ENCODE results near the gene ARHGAP31. TPM values are rescaled to one million over a fixed set of nuclear protein-coding genes. Genes with fewer than 3 reads are reported as not detected.

ARHGAP31 gene, protein sequence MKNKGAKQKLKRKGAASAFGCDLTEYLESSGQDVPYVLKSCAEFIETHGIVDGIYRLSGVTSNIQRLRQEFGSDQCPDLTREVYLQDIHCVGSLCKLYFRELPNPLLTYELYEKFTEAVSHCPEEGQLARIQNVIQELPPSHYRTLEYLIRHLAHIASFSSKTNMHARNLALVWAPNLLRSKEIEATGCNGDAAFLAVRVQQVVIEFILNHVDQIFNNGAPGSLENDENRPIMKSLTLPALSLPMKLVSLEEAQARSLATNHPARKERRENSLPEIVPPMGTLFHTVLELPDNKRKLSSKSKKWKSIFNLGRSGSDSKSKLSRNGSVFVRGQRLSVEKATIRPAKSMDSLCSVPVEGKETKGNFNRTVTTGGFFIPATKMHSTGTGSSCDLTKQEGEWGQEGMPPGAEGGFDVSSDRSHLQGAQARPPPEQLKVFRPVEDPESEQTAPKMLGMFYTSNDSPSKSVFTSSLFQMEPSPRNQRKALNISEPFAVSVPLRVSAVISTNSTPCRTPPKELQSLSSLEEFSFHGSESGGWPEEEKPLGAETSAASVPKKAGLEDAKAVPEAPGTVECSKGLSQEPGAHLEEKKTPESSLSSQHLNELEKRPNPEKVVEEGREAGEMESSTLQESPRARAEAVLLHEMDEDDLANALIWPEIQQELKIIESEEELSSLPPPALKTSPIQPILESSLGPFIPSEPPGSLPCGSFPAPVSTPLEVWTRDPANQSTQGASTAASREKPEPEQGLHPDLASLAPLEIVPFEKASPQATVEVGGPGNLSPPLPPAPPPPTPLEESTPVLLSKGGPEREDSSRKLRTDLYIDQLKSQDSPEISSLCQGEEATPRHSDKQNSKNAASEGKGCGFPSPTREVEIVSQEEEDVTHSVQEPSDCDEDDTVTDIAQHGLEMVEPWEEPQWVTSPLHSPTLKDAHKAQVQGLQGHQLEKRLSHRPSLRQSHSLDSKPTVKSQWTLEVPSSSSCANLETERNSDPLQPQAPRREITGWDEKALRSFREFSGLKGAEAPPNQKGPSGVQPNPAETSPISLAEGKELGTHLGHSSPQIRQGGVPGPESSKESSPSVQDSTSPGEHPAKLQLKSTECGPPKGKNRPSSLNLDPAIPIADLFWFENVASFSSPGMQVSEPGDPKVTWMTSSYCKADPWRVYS (N-terminal part only)
- 75.4 and 89.5 TPM in 2 replicates for total RNA-seq

DNA sequence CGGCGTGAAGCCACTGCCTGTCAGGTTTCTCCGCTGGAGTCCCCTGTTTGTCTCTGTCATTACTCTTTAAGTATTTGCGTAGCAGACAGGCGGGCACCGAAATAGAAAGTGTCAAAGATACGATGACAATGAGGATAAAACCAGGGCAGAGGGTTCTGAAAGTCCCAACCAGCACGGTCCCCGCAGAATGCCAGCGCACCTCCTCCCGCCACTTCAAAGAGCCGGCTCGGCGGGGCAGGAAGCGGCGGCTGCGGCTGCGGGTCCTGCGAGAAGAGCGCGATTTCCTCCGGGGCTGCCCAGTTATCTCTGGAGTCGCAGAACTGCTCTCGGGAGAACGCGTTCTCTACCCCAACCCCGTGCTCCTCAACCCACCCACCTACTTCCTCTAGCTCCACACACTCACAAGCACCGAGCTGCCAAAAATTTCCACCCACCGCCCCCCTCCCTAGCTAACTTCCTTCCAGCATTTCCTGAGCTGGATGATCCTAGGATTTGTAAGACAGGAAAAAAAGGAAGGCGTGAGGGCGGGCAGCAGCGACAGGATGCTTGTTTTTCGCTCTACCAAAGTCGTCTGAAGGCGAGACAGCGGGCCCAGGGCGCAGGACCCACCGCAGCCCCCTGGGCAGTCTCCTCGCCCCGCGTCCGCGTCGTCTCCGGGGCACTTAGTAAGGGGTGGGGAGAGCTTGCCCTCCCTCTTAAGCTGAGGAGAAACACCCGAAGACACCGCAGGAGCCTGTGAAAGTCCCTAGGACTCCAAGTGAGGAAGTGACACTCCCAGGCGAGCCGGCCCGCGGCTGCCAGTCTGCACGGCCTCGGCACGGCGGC, at the start of gene ARHGAP31:
Gene ARHGAP31 (plus strand): TSS at position 513 of the 825 bp plus-strand sequence. CDS start 522 bp downstream, outside the sequence.

DNA sequence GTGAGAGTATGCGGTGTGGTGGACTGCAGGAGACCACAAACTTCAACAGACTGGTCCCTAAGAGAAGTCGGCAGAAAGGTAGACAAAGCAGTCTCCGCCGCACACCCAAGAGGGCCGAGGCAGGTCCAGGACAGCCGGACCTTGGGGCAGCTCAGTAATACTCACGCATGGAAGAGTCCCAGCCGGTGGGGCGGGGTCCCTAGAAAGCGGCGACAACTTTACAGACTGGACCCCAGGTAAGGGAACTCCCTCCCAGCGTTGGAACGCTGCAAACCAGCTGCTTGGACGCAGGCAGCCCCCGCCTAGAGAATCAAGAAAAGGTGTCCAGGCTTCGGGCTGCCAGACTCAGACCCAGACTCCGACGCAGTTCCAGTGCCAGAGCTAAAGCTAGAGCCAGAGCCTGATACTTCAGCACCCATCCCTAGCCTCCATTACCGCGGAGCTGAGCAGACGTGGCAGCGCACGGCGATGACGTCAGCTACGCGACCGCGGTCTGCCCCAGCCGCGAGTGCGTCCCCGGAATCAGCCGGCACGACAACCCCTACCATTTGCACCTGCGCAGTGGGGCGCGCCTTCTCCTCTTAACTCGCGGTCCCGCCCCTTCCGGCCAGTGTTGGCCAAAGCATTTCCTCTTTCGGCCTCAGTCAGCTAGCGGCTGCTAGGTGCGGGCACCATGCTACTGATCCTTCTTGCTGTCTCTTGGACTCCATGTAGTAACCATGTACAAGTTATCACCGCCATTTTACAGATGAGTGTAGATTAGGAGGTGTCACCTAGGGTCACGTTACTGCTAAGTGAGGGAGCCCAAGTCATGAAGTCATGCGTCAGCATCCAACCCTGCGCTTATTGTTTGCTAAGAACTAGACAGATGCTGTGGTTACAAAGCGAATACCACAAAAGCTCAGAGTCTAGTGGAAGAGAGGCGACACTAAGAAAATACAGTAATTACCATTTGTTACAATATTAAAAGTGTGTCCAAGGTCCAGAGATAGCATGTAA, 169.3 kb downstream of the ARHGAP31 start, which contains the start of gene TMEM39A:
Gene TMEM39A (minus strand): TSS at position 445 of the 999 bp plus-strand sequence. CDS start 1,541 bp downstream, outside the sequence.

Small RNAs within 50 kb of the gene (small RNA-seq; reads per million reads assigned to genes)
- gene RNU6-1127P, result not detected

Other genes starting within 250 kb of the ARHGAP31 start
- not detected in 2 replicates for gene TEX55, start 148.2 kb upstream of the ARHGAP31 start, total RNA-seq
- gene UPK1B, start 120.8 kb upstream of the ARHGAP31 start, total RNA-seq, result not detected in 2 replicates
- gene B4GALT4, start 53.5 kb upstream of the ARHGAP31 start, total RNA-seq, result 3.2 and 5.0 TPM in 2 replicates
- gene TMEM39A, start 169.2 kb downstream of the ARHGAP31 start, total RNA-seq, result 41.5 and 45.4 TPM in 2 replicates
- 20.3 and 21.7 TPM in 2 replicates for gene POGLUT1, start 174.6 kb downstream of the ARHGAP31 start, total RNA-seq
- 54.0 and 58.6 TPM in 2 replicates for gene TIMMDC1, start 204.2 kb downstream of the ARHGAP31 start, total RNA-seq

Data from thoracic aorta endothelial cell (primary cell).